Hepatocyte (in vitro differentiated cells): ENCODE results near the gene CREB5. TPM values are rescaled to one million over a fixed set of nuclear protein-coding genes. Genes with fewer than 3 reads are reported as not detected.

ENCODE experiments used
- DNase-seq: peaks from one replicate; pipeline ENCODE4 v3.0.0-alpha.2; 2016; ENCODE audit warnings: low spot score
- H2AFZ ChIP-seq: fragments of 200-600 bp; sonication (generic); 2 replicates; pipeline ENCODE4 v1.6.0; 2016; ENCODE audit warnings: antibody characterized with exemption, mild to moderate bottlenecking
- H3K27ac ChIP-seq: fragments of 200-600 bp; sonication (generic); 2 replicates; pipeline ENCODE4 v1.5.1; 2016; ENCODE audit warnings: mild to moderate bottlenecking
- H3K27me3 ChIP-seq: fragments of 200-600 bp; sonication (generic); 2 replicates; pipeline ENCODE4 v1.6.1; 2016
- H3K36me3 ChIP-seq: fragments of 200-600 bp; sonication (generic); replicated peaks from 2 replicates; pipeline ENCODE4 v1.5.1; 2016; ENCODE audit warnings: low read depth; ENCODE audit not compliant: insufficient read depth
- H3K4me1 ChIP-seq: fragments of 200-600 bp; sonication (generic); 2 replicates; pipeline ENCODE4 v1.5.1; 2016; ENCODE audit warnings: mild to moderate bottlenecking, moderate library complexity; ENCODE audit not compliant: insufficient read depth
- H3K4me2 ChIP-seq: fragments of 200-600 bp; sonication (generic); 2 replicates; pipeline ENCODE4 v1.6.0; 2016
- H3K4me3 ChIP-seq: fragments of 200-600 bp; sonication (generic); 2 replicates; pipeline ENCODE4 v1.5.1; 2016; ENCODE audit warnings: mild to moderate bottlenecking
- H3K79me2 ChIP-seq: fragments of 200-600 bp; sonication (generic); 2 replicates; pipeline ENCODE4 v1.6.0; 2017; ENCODE audit warnings: mild to moderate bottlenecking
- H3K9me2 ChIP-seq: fragments of 200-600 bp; sonication (generic); replicated peaks from 2 replicates; pipeline ENCODE4 v1.6.0; 2017; ENCODE audit warnings: mild to moderate bottlenecking; ENCODE audit not compliant: insufficient read depth
- H3K9me3 ChIP-seq: fragments of 200-600 bp; sonication (generic); 2 replicates; pipeline ENCODE4 v1.5.1; 2016; ENCODE audit warnings: low read depth, mild to moderate bottlenecking
- H4K20me1 ChIP-seq: fragments of 200-600 bp; sonication (generic); 2 replicates; pipeline ENCODE4 v1.6.0; 2016; ENCODE audit warnings: mild to moderate bottlenecking; ENCODE audit not compliant: insufficient read depth, poor library complexity, severe bottlenecking
- EZH2 ChIP-seq: fragments of 200-600 bp; sonication (generic); IDR thresholded peaks from 2 replicates; pipeline ENCODE4 v1.6.1; 2016; ENCODE audit warnings: antibody characterized with exemption, mild to moderate bottlenecking, borderline replicate concordance
- EZH2phosphoT487 ChIP-seq: fragments of 200-600 bp; sonication (generic); IDR thresholded peaks from one replicate; pipeline ENCODE4 v1.6.1; 2018; ENCODE audit warnings: antibody characterized with exemption, mild to moderate bottlenecking, low read depth, moderate library complexity; ENCODE audit not compliant: unreplicated experiment, severe bottlenecking
- WGBS: methylation state at CpG from one replicate; pipeline ENCODE4 v1.1.6; 2016; ENCODE audit warnings: low lambda C conversion rate; ENCODE audit errors: missing lambda C conversion rate; 5-methylcytosine and 5-hydroxymethylcytosine counted together
- polyA plus RNA-seq: library from polyadenylated mRNA; unstranded; fragments of >200 nt; fragmentation: Nextera tagmentation; extraction: Ambion mirVana; gene quantifications from 2 replicates; pipeline ENCODE4 v1.2.1, GENCODE V29; 2016
- total RNA-seq: library from RNA; depleted of rRNA; stranded (reverse); fragments of >200 nt; gene quantifications from 2 replicates; pipeline ENCODE4 v1.2.3, GENCODE V29; 2014
- TF ChIP-seq, protein P1 (sequence below): fragments of 200-600 bp; sonication (generic); IDR thresholded peaks from 2 replicates; pipeline ENCODE4 v1.5.1; 2016; ENCODE audit warnings: antibody characterized with exemption, mild to moderate bottlenecking; ENCODE audit not compliant: poor library complexity

CREB5 gene
- total and polyA plus RNA-seq, 2 experiments from 2014 or later: 14.0 to 27.9 TPM

DNA sequence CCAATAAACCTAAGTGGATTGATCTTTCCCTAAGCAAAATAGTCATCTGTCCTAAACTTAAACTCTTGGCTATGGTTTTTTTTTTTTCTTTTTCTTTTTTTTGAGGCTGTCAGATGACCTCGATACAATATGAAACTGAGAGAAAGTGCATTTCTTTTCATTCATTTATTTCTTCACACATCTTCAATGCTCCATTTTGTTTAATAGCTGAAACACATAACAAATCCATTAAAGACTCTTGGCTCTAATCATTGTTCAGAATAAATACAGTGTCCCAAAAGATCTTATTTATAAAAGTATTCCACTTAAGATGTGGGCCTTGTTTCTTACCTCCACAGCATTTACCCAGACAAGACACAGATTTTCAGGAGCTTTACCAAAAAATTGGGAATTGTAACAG lies 350.3 kb downstream of the CREB5 start:
- Histone ChIP-seq H3K36me3 (no peaks in the 10 kb centered on the region), H4K20me1 (no peaks in the 10 kb centered on the region), H3K27ac (no peak overlapping the region), H3K4me1 (no peaks in the 10 kb centered on the region), H3K79me2 (no peaks in the 10 kb centered on the region), H2AFZ (no peak overlapping the region), H3K4me2 (no peak overlapping the region), H3K27me3 (no peaks in the 10 kb centered on the region), H3K9me3 (no peaks in the 10 kb centered on the region), H3K4me3 (no peak overlapping the region), H3K9me2 (no peaks in the 10 kb centered on the region)
- no peak for TF ChIP-seq EZH2phosphoT487
- no peak for DNase-seq
- 87% methylated on average over 1 of the region's 1 CpG for WGBS

DNA sequence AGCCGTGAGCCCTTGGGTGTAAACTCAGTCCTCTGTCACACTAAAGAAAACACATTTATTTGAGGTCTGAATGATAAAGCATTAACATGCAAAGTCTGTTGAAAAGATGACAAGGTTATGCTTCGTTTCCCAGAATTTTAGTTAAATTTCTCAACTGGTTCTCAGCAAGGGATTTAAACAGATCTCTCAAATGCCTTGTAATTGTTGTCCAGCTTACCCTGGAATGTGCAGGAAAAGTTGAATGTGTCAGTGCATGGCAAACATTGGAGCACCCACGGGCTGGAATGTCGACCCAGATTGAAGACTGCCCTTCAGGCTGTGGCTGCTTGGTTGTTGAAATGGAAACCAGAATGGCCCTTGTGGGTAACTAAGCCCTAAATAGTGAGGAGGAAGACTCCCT lies 354.0 kb downstream of the CREB5 start:
- 58% methylated on average over 4 of the region's 4 CpGs for WGBS

DNA sequence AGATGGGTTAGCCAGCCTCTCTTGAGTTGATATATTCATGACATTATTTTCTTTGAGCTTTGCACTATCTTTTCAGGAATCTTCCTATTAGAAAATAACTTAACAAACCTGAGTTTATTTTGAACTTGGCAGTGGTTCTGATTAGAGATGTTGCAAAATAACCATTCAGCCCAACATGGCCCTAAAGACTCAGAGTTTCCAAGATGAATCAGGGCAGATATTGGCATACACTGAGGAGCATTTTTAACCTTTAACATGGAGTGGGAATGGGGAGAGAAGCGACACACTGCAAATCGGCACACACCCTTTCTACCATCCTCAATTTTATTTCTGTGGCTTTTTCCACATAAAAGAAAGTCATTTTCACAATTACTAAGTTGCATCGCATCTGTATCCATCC lies 355.0 kb downstream of the CREB5 start:
- H3K4me2 ChIP-seq: no peak overlapping the region
- WGBS: 96% methylated on average over 3 of the region's 3 CpGs
- no peaks in the 10 kb centered on the region for H3K4me1 ChIP-seq
- no peak for DNase-seq
- H3K4me3 ChIP-seq: no peak overlapping the region
- no peaks in the 10 kb centered on the region for H3K79me2 ChIP-seq
- H3K9me3 ChIP-seq: no peaks in the 10 kb centered on the region
- TF ChIP-seq, protein P1, sequence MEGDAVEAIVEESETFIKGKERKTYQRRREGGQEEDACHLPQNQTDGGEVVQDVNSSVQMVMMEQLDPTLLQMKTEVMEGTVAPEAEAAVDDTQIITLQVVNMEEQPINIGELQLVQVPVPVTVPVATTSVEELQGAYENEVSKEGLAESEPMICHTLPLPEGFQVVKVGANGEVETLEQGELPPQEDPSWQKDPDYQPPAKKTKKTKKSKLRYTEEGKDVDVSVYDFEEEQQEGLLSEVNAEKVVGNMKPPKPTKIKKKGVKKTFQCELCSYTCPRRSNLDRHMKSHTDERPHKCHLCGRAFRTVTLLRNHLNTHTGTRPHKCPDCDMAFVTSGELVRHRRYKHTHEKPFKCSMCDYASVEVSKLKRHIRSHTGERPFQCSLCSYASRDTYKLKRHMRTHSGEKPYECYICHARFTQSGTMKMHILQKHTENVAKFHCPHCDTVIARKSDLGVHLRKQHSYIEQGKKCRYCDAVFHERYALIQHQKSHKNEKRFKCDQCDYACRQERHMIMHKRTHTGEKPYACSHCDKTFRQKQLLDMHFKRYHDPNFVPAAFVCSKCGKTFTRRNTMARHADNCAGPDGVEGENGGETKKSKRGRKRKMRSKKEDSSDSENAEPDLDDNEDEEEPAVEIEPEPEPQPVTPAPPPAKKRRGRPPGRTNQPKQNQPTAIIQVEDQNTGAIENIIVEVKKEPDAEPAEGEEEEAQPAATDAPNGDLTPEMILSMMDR: no peak
- no peak for TF ChIP-seq EZH2phosphoT487
- TF ChIP-seq EZH2: no peak
- H4K20me1 ChIP-seq: no peaks in the 10 kb centered on the region
- H3K9me2 ChIP-seq: no peaks in the 10 kb centered on the region
- no peaks in the 10 kb centered on the region for H3K36me3 ChIP-seq
- H2AFZ ChIP-seq: no peak overlapping the region
- H3K27me3 ChIP-seq: no peaks in the 10 kb centered on the region
- no peak overlapping the region for H3K27ac ChIP-seq

More for the DNA sequence above, 354.0 kb downstream of the CREB5 start:
- H3K9me2 ChIP-seq: no peaks in the 10 kb centered on the region
- no peak overlapping the region for H3K4me2 ChIP-seq
- H3K9me3 ChIP-seq: no peaks in the 10 kb centered on the region
- H3K27ac ChIP-seq: no peak overlapping the region
- no peaks in the 10 kb centered on the region for H3K4me1 ChIP-seq
- no peaks in the 10 kb centered on the region for H3K79me2 ChIP-seq
- H3K27me3 ChIP-seq: no peaks in the 10 kb centered on the region
- no peaks in the 10 kb centered on the region for H4K20me1 ChIP-seq
- no peak for DNase-seq
- H3K36me3 ChIP-seq: no peaks in the 10 kb centered on the region
- no peak overlapping the region for H3K4me3 ChIP-seq
- no peak overlapping the region for H2AFZ ChIP-seq
- TF ChIP-seq, protein P1: no peak
- TF ChIP-seq EZH2phosphoT487 (no peak), EZH2 (no peak)

DNA sequence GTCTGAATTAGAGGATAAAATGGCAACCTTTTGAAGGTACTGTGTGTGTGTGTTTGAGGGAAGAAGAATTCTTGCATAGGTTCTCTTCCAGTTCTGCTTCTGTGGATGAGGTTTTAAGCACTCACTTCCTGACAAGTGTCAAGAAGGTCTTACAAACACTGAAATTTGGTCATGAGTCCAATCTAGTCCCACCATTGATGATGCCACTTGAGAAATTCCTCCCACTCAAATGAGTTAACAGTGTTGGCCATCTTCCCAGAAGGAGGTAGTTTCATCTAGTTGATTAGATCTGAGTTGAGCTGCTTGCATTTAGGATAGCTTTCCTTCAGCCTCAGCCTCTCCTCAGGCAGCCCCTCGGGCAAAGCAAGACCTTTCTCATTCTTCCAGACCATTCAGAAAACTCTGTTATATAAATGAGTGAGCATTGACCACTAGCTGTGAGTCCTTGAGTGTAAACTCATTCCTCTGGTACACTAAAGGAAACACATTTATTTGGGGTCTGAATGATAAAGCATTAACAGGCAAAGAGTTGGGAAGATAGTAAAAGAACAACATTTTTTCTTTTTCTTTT lies 356.3 kb downstream of the CREB5 start:
- Histone ChIP-seq H3K4me2 (no peak overlapping the region), H3K9me2 (no peaks in the 10 kb centered on the region), H3K4me3 (no peak overlapping the region), H2AFZ (no peak overlapping the region), H4K20me1 (no peaks in the 10 kb centered on the region), H3K36me3 (no peaks in the 10 kb centered on the region), H3K9me3 (no peaks in the 10 kb centered on the region), H3K27me3 (no peaks in the 10 kb centered on the region), H3K4me1 (no peaks in the 10 kb centered on the region), H3K27ac (no peak overlapping the region), H3K79me2 (no peaks in the 10 kb centered on the region)
- 76% methylated on average over 1 of the region's 1 CpG for WGBS
- DNase-seq: no peak
- TF ChIP-seq EZH2phosphoT487 (no peak), EZH2 (no peak)
- TF ChIP-seq, protein P1: no peak
